Mesenchymal stem cell (in vitro differentiated cells and primary cell): ENCODE results near the gene SYT11.

ENCODE experiments used
- DNase-seq: peaks from one replicate; pipeline ENCODE4 v3.0.0-alpha.2; 2013
- H2AFZ ChIP-seq: one replicate; pipeline ENCODE4 v1.6.1; 2013; ENCODE audit warnings: low read depth, mild to moderate bottlenecking, control low read depth, inconsistent platforms, low read length, moderate library complexity
- H2AK5ac ChIP-seq: 2 replicates; pipeline ENCODE4 v1.6.1; 2013; ENCODE audit warnings: low read length, moderate library complexity, mild to moderate bottlenecking, inconsistent platforms; ENCODE audit not compliant: severe bottlenecking
- H2BK120ac ChIP-seq: one replicate; pipeline ENCODE4 v1.6.1; 2013; ENCODE audit warnings: low read depth, mild to moderate bottlenecking, inconsistent platforms, low read length, moderate library complexity
- H2BK12ac ChIP-seq, 2 experiments: one replicate each; pipeline ENCODE4 v1.6.1; 2013; ENCODE audit warnings: inconsistent platforms in 2 of 2, low read length in 2 of 2, mild to moderate bottlenecking in 2 of 2, moderate library complexity in 2 of 2, control low read depth in 1 of 2
- H2BK15ac ChIP-seq: one replicate; pipeline ENCODE4 v1.6.1; 2013; ENCODE audit warnings: mild to moderate bottlenecking, low read depth, inconsistent platforms; ENCODE audit not compliant: poor library complexity, severe bottlenecking
- H2BK5ac ChIP-seq: 2 replicates; pipeline ENCODE4 v1.6.1; 2013; ENCODE audit warnings: low read depth, mild to moderate bottlenecking, low read length, control low read depth, inconsistent platforms; ENCODE audit not compliant: poor library complexity, severe bottlenecking
- H3K14ac ChIP-seq, 2 experiments: one replicate each; pipeline ENCODE4 v1.6.1; 2013; ENCODE audit warnings: inconsistent platforms in 2 of 2, low read length in 2 of 2, control low read depth in 1 of 2, mild to moderate bottlenecking in 1 of 2, moderate library complexity in 1 of 2
- H3K18ac ChIP-seq, 2 experiments: one replicate each; pipeline ENCODE4 v1.6.1; 2013; ENCODE audit warnings: inconsistent platforms in 2 of 2, low read length in 2 of 2, control low read depth in 1 of 2, low read depth in 1 of 2, mild to moderate bottlenecking in 1 of 2
- H3K23ac ChIP-seq, 2 experiments: one replicate each; pipeline ENCODE4 v1.6.1; 2013; ENCODE audit warnings: inconsistent platforms in 2 of 2, low read length in 2 of 2, mild to moderate bottlenecking in 2 of 2, moderate library complexity in 2 of 2, control low read depth in 1 of 2
- H3K27ac ChIP-seq: 2 replicates; pipeline ENCODE4 v1.5.1; 2013; ENCODE audit warnings: mild to moderate bottlenecking, moderate library complexity, low read length, control low read depth, inconsistent platforms; ENCODE audit not compliant: poor library complexity, severe bottlenecking
- H3K27me3 ChIP-seq, 2 experiments: 2 replicates each; pipeline versions ENCODE4 v1.6.1 to v1.7.0; 2013; ENCODE audit warnings: low read length in 2 of 2, mild to moderate bottlenecking in 2 of 2, moderate library complexity in 2 of 2, control low read depth in 1 of 2, inconsistent platforms in 1 of 2; ENCODE audit not compliant: control insufficient read depth in 1 of 2, insufficient read depth in 1 of 2
- H3K36me3 ChIP-seq, 2 experiments: 2 replicates each; pipeline versions ENCODE4 v1.6.1 to v1.7.0; 2013; ENCODE audit warnings: low read length in 2 of 2, control low read depth in 1 of 2, inconsistent platforms in 1 of 2, low read depth in 1 of 2, mild to moderate bottlenecking in 1 of 2; ENCODE audit not compliant: insufficient read depth in 2 of 2, control insufficient read depth in 1 of 2
- H3K4ac ChIP-seq, 2 experiments: one replicate each; pipeline ENCODE4 v1.6.1; 2013; ENCODE audit warnings: inconsistent platforms in 2 of 2, low read length in 2 of 2, mild to moderate bottlenecking in 2 of 2, moderate library complexity in 2 of 2, control low read depth in 1 of 2, low read depth in 1 of 2
- H3K4me1 ChIP-seq: 2 replicates; pipeline ENCODE4 v1.6.1; 2013; ENCODE audit warnings: low read depth, low read length, control low read depth; ENCODE audit not compliant: control insufficient read depth, insufficient read depth
- H3K4me2 ChIP-seq: 2 replicates; pipeline ENCODE4 v1.6.1; 2013; ENCODE audit warnings: low read length, mild to moderate bottlenecking, inconsistent platforms; ENCODE audit not compliant: poor library complexity, severe bottlenecking
- H3K4me3 ChIP-seq, 2 experiments: 2 replicates each; pipeline versions ENCODE4 v1.5.1 to v1.7.0; 2013; ENCODE audit warnings: low read length in 2 of 2, mild to moderate bottlenecking in 2 of 2, control low read depth in 1 of 2, low read depth in 1 of 2; ENCODE audit not compliant: insufficient read depth in 1 of 2
- H3K79me1 ChIP-seq: replicated peaks from 2 replicates; pipeline ENCODE4 v1.6.1; 2013; ENCODE audit warnings: mild to moderate bottlenecking, control low read depth, low read length, inconsistent platforms; ENCODE audit not compliant: poor library complexity, severe bottlenecking
- H3K9ac ChIP-seq: 2 replicates; pipeline ENCODE4 v1.7.0; 2013; ENCODE audit warnings: mild to moderate bottlenecking, low read length, moderate library complexity
- H3K9me3 ChIP-seq: 2 replicates; pipeline ENCODE4 v1.7.0; 2013; ENCODE audit warnings: mild to moderate bottlenecking, low read length; ENCODE audit not compliant: control insufficient read depth
- H4K8ac ChIP-seq: one replicate; pipeline ENCODE4 v1.6.1; 2013; ENCODE audit warnings: inconsistent platforms, mild to moderate bottlenecking, low read length, moderate library complexity
- H4K91ac ChIP-seq: one replicate; pipeline ENCODE4 v1.6.1; 2013; ENCODE audit warnings: mild to moderate bottlenecking, low read length, inconsistent platforms
- whole genome bisulfite sequencing: methylation state at CpG from one replicate; pipeline ENCODE4 v1.1.7; 2013; ENCODE audit warnings: mixed read lengths; 5-methylcytosine and 5-hydroxymethylcytosine counted together

The SYT11 gene

GRCh38 chr1:155880251-155880650 is 20.9 kb downstream of the SYT11 start:
- Histone ChIP-seq H4K91ac (no peak overlapping the region), H2BK15ac (no peak overlapping the region), H2AFZ (no peak overlapping the region), H3K27me3 (no peaks in the 10 kb centered on the region), H2BK5ac (no peak overlapping the region), H3K4ac (no peak overlapping the region), H3K4me1 (no peaks in the 10 kb centered on the region), H3K14ac (no peak overlapping the region), H3K9ac (no peak overlapping the region), H3K4me3 (no peak overlapping the region), H2BK120ac (no peak overlapping the region), H3K23ac (no peak overlapping the region), H3K27ac (no peak overlapping the region), H2AK5ac (no peak overlapping the region), H4K8ac (no peak overlapping the region), H3K9me3 (no peaks in the 10 kb centered on the region), H2BK12ac (no peak overlapping the region), H3K18ac (no peak overlapping the region), H3K4me2 (no peak overlapping the region), H3K36me3 (peaks cover 3 to 28% of the 10 kb centered on the region in 2 experiments), H3K79me1 (no peaks in the 10 kb centered on the region)
- WGBS, result 92% methylated on average over 2 of the region's 2 CpGs
- DNase-seq, result no peak

- Histone ChIP-seq H3K23ac (no peak overlapping the region), H3K4me1 (peaks cover 2% of the 10 kb centered on the region), H3K9me3 (no peaks in the 10 kb centered on the region), H3K79me1 (no peaks in the 10 kb centered on the region), H3K4me3 (no peak overlapping the region), H3K18ac (no peak overlapping the region), H2BK12ac (no peak overlapping the region), H2BK120ac (no peak overlapping the region), H3K36me3 (peaks cover 3 to 28% of the 10 kb centered on the region in 2 experiments), H3K4ac (no peak overlapping the region), H3K9ac (no peak overlapping the region), H2AFZ (no peak overlapping the region), H3K27ac (no peak overlapping the region), H3K27me3 (no peaks in the 10 kb centered on the region), H2BK5ac (no peak overlapping the region), H4K91ac (no peak overlapping the region), H2AK5ac (no peak overlapping the region), H4K8ac (no peak overlapping the region), H3K4me2 (no peak overlapping the region), H2BK15ac (no peak overlapping the region), H3K14ac (no peak overlapping the region)
- DNase-seq, result no peak
- WGBS, result 83% methylated on average over 6 of the region's 6 CpGs
These were observed 21.6 kb downstream of the SYT11 start for GRCh38 chr1:155880950-155881349.

- H3K14ac ChIP-seq, result no peak overlapping the region
- H3K36me3 ChIP-seq, result peaks cover 3 to 31% of the 10 kb centered on the region in 2 experiments
- H2BK120ac ChIP-seq, result no peak overlapping the region
- no peak overlapping the region for H2AFZ ChIP-seq
- no peak for DNase-seq
- no peaks in the 10 kb centered on the region for H3K27me3 ChIP-seq
- H3K27ac ChIP-seq, result no peak overlapping the region
- H3K4me1 ChIP-seq, result peaks cover 2% of the 10 kb centered on the region
- H3K4me3 ChIP-seq, result no peak overlapping the region
- H3K9me3 ChIP-seq, result no peaks in the 10 kb centered on the region
- H3K18ac ChIP-seq, result no peak overlapping the region
- H2AK5ac ChIP-seq, result no peak overlapping the region
- no peak overlapping the region for H4K91ac ChIP-seq
- no peak overlapping the region for H3K4ac ChIP-seq
- no peaks in the 10 kb centered on the region for H3K79me1 ChIP-seq
- H2BK15ac ChIP-seq, result no peak overlapping the region
- no peak overlapping the region for H2BK12ac ChIP-seq
- no peak overlapping the region for H3K9ac ChIP-seq
- no peak overlapping the region for H3K4me2 ChIP-seq
- no peak overlapping the region for H4K8ac ChIP-seq
- H3K23ac ChIP-seq, result no peak overlapping the region
- H2BK5ac ChIP-seq, result no peak overlapping the region
These were observed 22.9 kb downstream of the SYT11 start for GRCh38 chr1:155882235-155882634.

GRCh38 chr1:155882766-155883165 is 23.4 kb downstream of the SYT11 start:
- Histone ChIP-seq H3K9me3 (no peaks in the 10 kb centered on the region), H3K27ac (no peak overlapping the region), H4K8ac (no peak overlapping the region), H3K9ac (no peak overlapping the region), H3K4me3 (no peak overlapping the region), H3K4ac (no peak overlapping the region), H4K91ac (no peak overlapping the region), H3K4me2 (no peak overlapping the region), H2BK120ac (no peak overlapping the region), H2AFZ (no peak overlapping the region), H2BK12ac (no peak overlapping the region), H3K79me1 (no peaks in the 10 kb centered on the region), H3K23ac (no peak overlapping the region), H2BK15ac (no peak overlapping the region), H2AK5ac (no peak overlapping the region), H3K36me3 (peaks cover 3 to 32% of the 10 kb centered on the region in 2 experiments), H3K14ac (no peak overlapping the region), H3K27me3 (no peaks in the 10 kb centered on the region), H3K4me1 (peaks cover 2% of the 10 kb centered on the region), H2BK5ac (no peak overlapping the region), H3K18ac (no peak overlapping the region)
- no peak for DNase-seq
- WGBS, result 93% methylated on average over 2 of the region's 2 CpGs
